ENCODE results near the gene DNAAF8. TPM values are rescaled to one million over a fixed set of nuclear protein-coding genes. Genes with fewer than 3 reads are reported as not detected.

DNAAF8 gene
- total and polyA plus RNA-seq, 4 donors, result 4.3 to 11.3 (median 5.0) TPM

GRCh38 chr16:4694642-4695451 lies 39.5 kb upstream of the DNAAF8 start:
- Histone ChIP-seq H3K36me3 (ENCODE audit: control insufficient read depth in 4 of 4, insufficient read depth in 4 of 4, low read length in 4 of 4) (peaks cover 5 to 47% (median 25%) of the 10 kb centered on the region in 4 donors), H3K9ac (ENCODE audit: insufficient read depth in 1 of 2, low read length in 2 of 2) (no peak overlapping the region)

GRCh38 chr16:4695473-4696171 lies 38.7 kb upstream of the DNAAF8 start:
- Histone ChIP-seq H3K9me3 (ENCODE audit: control insufficient read depth in 4 of 4, insufficient read depth in 3 of 4, low read length in 3 of 4) (no peaks in the 10 kb centered on the region), H3K9ac (ENCODE audit: insufficient read depth in 1 of 2, low read length in 2 of 2) (no peak overlapping the region), H3K36me3 (ENCODE audit: control insufficient read depth in 4 of 4, insufficient read depth in 4 of 4, low read length in 4 of 4) (peaks cover 8 to 45% (median 25%) of the 10 kb centered on the region in 4 donors), H3K4me3 (no peak overlapping the region), H3K27ac (ENCODE audit: low read depth in 1 of 2, low read length in 1 of 2) (no peak overlapping the region), H3K27me3 (ENCODE audit: control insufficient read depth in 3 of 3, insufficient read depth in 3 of 3, low read length in 2 of 3) (no peaks in the 10 kb centered on the region), H3K4me1 (ENCODE audit: control insufficient read depth in 5 of 5, insufficient read depth in 5 of 5, low read length in 5 of 5) (peaks cover 0 to 25% (median 8%) of the 10 kb centered on the region in 5 donors)
- no peak for TF ChIP-seq CTCF (IDR thresholded peaks at IDR 0.05; ENCODE audit: control extremely low read depth, extremely low read depth)
- ATAC-seq (ENCODE audit: insufficient read depth, low FRiP score) (no peak), DNase-seq (no peak)
- WGBS, 2 donors, result 74 to 81% methylated on average over 12 of the region's 12 CpGs

More at GRCh38 chr16:4694642-4695451, 39.5 kb upstream of the DNAAF8 start:
- ATAC-seq (ENCODE audit: insufficient read depth, low FRiP score), result no peak
- H3K4me3 ChIP-seq, result no peak overlapping the region
- WGBS, 2 donors, result 50 to 63% methylated on average over 22 to 26 of the region's 26 CpGs
- peak in 2 of 3 donors; percentile 20 to 39 for DNase-seq
- peaks cover 0 to 25% (median 8%) of the 10 kb centered on the region in 5 donors for H3K4me1 ChIP-seq (ENCODE audit: control insufficient read depth in 5 of 5, insufficient read depth in 5 of 5, low read length in 5 of 5)
- H3K9me3 ChIP-seq (ENCODE audit: control insufficient read depth in 4 of 4, insufficient read depth in 3 of 4, low read length in 3 of 4), result no peaks in the 10 kb centered on the region
- TF ChIP-seq CTCF (IDR thresholded peaks at IDR 0.05; ENCODE audit: control extremely low read depth, extremely low read depth), result no peak
- H3K27ac ChIP-seq (ENCODE audit: low read depth in 1 of 2, low read length in 1 of 2), result peak overlapping the region in 1 of 2 donors; percentile 46
- H3K27me3 ChIP-seq (ENCODE audit: control insufficient read depth in 3 of 3, insufficient read depth in 3 of 3, low read length in 2 of 3), result no peaks in the 10 kb centered on the region

GRCh38 chr16:4696172-4696904 lies 38.0 kb upstream of the DNAAF8 start:
- DNase-seq, result no peak
- Histone ChIP-seq H3K27me3 (ENCODE audit: control insufficient read depth in 3 of 3, insufficient read depth in 3 of 3, low read length in 2 of 3) (no peaks in the 10 kb centered on the region), H3K4me3 (no peak overlapping the region), H3K9ac (ENCODE audit: insufficient read depth in 1 of 2, low read length in 2 of 2) (no peak overlapping the region), H3K27ac (ENCODE audit: low read depth in 1 of 2, low read length in 1 of 2) (no peak overlapping the region), H3K36me3 (ENCODE audit: control insufficient read depth in 4 of 4, insufficient read depth in 4 of 4, low read length in 4 of 4) (peaks cover 8 to 51% (median 29%) of the 10 kb centered on the region in 4 donors), H3K4me1 (ENCODE audit: control insufficient read depth in 5 of 5, insufficient read depth in 5 of 5, low read length in 5 of 5) (peaks cover 0 to 25% (median 8%) of the 10 kb centered on the region in 5 donors), H3K9me3 (ENCODE audit: control insufficient read depth in 4 of 4, insufficient read depth in 3 of 4, low read length in 3 of 4) (no peaks in the 10 kb centered on the region)
- TF ChIP-seq CTCF (IDR thresholded peaks at IDR 0.05; ENCODE audit: control extremely low read depth, extremely low read depth), result no peak
- 77 to 83% methylated on average over 19 of the region's 19 CpGs for WGBS, 2 donors
- ATAC-seq (ENCODE audit: insufficient read depth, low FRiP score), result no peak

Measured in lung (tissue), 12 donors.